Left renal cortex interstitium (tissue), 4 donors: ENCODE measurements around the gene PRR33. TPM values are rescaled to one million over a fixed set of nuclear protein-coding genes. Genes with fewer than 3 reads are reported as not detected.
"Not testable (repeated sequence)": the region's sequence is repeated elsewhere in the genome, so short reads cannot be mapped to it uniquely, and the experiment has no call there.

ENCODE experiments used
- DNase-seq, 4 donors: peaks; one replicate each; pipeline ENCODE4 v3.0.0-alpha.2; 2013; ENCODE audit warnings: low read depth in 4 of 4, low spot score in 2 of 4, missing footprints in 1 of 4
- polyA plus RNA-seq, 4 donors: library from polyadenylated mRNA; unstranded; fragments of 120-200 nt; gene quantifications; one replicate each; pipeline ENCODE4 v1.2.1, GENCODE V29; 2013; ENCODE audit not compliant: insufficient read length in 4 of 4

The PRR33 gene
- polyA plus RNA-seq, 4 donors = 0.04 to 0.27 (median 0.19) TPM

- DNase-seq = no peak
Measured at GRCh38 chr11:1890856-1891830, 552 bp downstream of the PRR33 start.

DNA sequence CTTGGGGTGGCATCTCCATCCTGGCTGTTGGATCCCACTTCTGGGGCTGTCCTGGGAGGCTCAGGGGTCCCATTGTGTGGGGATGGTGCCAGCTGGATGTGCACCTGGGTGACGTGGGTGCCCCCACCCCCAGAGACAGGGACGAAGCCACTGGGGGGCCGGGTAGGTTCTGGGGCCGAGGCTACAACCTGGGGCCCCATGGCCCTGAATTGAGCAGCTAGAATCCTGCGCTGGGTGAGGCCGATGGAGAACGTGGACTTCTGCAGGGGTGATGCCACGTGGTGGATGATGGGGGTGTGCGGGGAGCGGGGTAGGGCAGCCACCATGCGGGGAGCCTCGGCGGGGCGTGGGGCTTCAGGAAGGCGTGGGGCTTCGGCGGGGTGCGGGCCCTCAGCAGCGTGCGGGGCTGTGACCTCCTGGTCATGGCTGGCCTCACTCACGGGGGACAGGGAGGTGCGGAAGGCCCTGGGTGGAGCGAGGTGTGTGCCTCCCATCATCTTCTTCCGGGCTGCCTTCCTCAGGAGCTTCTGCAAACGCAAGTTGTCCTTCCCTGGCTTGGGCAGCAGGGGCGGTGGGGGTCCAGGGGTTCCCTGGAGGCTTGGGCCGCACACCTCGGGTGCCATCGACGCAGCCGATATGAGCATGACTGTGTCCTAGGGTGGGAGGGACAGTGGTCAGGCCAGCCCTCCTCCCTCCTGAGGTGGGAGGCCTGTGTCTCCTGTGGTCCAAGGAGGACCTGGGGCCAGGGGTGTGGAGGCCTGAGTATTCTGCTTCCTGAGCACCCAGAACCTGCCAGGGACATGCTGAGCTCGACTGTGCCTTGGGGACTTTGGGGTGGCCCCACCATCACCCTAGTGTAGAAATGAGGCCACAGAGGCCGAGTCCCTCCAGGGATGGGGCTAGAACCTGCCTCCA lies 1.5 kb downstream of the PRR33 start:
- no peak for DNase-seq

- no peak for DNase-seq
Measured at GRCh38 chr11:1889224-1889930, 2.3 kb downstream of the PRR33 start.

GRCh38 chr11:1888811-1889210 lies 2.9 kb downstream of the PRR33 start:
- no peak for DNase-seq

DNA sequence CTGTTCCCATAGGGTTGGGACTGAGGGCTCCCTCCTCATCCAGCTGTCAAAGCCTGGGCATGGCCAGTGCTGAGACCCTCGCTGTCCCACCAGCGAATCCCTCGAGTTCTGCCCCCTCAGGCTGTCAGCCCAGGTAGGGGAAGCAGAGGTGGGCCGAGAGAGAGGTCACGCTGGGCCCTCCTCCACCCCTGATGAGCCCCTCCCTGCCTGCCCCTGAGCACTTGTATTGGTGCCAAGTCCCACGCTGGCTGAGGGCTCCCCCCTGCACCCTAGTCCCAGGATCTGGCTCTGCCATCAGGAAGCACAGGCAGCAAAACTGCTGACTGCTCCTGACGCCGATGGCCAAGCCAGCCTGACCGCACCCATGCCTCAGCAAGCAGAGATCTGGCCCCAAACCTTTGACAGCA lies 3.3 kb downstream of the PRR33 start:
- no peak for DNase-seq

DNA sequence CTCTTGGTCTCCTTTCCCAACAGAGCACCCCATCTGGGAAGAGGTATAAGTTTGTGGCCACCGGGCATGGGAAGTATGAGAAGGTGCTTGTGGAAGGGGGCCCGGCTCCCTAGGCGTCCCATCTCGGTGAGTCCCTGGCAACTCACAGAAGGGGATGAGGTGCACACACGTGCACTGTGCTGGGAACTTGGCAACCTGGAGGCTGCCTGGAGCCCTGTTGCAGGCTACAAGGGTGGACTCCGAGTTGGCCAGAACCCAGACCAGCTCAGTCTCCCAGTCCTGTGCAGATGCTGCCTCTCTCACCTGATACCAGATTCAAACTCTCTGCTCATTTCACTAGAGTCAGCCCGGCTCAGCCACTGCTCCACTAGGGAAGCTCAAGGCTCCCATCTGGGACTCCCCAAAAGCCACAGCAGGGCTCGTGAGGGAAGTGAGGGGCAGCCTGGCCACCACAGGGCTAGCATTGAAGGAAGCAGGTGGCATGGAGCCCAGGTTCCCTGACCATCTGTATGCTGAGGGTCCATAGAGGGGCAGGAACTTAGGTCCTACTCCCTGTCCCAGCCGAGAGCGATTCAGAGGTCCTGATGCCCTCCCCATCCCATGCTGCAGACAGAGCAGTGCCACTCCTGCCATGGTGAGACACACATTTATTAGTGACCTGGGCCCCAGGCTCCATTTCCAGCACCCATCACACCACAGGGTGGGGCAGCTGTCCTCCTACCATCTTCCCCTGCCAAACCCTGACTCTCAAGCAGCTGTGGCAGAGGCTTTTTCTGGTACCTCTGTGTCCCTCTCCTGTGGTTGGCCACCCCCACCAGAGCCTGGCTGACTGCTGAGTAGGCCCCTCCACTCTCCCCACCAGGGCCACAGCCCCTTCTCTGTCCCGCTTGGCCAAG lies 4.0 kb downstream of the PRR33 start:
- no peak for DNase-seq

DNA sequence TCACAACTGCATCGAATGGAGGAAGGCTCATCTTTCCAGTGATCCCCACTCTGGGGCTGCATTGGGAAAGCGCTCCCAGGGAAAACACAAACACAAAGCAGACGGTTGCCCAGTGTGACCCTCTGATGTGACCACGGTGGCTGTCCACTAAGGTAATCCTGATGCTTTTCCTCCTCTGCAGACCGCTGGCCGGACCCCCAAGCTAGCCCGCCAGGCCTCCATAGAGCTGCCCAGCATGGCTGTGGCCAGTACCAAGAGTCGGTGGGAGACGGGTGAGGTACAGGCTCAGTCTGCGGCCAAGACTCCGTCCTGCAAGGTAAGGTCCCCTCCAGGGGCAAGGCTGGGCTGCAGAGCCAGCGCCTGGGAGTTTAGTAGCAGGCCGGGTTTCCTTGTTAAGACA lies 5.1 kb downstream of the PRR33 start:
- DNase-seq = not testable (repeated sequence)

GRCh38 chr11:1884303-1884700 lies 7.4 kb downstream of the PRR33 start:
- DNase-seq = no peak

DNA sequence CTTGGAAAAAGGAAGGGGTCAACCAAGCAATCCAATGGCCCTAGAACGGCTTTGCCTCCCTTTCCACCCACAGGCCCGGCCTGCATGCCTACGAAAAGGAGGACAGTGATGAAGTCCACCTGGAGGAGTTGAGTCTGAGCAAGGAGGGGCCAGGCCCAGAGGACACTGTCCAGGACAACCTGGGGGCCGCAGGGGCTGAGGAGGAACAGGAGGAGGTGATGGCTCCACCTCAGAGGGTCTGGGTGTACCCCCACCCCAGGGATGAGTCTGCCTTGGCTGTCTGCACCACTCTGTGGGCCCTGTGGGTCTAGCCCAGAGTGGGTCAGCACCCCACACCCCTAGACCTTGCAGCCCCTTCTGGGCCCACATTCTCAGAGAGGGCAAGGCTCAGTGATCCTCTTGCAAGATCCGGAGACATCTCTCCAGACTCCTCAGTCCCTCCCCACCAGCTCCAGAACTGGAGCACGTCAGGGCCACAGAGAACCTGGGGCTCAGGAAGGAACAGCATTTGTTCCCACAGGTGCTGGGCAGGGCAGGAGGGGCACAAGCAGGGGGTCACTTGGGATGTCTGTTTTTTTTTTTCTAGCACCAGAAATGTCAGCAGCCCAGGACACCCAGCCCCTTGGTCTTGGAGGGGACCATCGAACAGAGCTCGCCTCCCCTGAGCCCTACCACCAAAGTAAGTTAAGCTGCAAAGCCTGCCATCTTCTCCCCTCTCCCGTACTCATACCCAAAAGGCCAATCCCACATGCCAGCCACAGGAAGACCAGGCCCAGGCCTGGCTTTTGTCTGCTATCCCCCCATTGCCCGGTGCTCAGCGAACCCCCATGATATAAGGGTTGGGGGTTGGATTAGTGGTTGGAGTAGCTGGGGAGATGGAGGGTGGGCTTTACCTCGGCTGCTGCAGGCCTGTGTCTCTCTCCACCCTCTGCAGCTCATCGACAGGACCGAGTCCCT lies 8.1 kb downstream of the PRR33 start:
- no peak for DNase-seq

DNA sequence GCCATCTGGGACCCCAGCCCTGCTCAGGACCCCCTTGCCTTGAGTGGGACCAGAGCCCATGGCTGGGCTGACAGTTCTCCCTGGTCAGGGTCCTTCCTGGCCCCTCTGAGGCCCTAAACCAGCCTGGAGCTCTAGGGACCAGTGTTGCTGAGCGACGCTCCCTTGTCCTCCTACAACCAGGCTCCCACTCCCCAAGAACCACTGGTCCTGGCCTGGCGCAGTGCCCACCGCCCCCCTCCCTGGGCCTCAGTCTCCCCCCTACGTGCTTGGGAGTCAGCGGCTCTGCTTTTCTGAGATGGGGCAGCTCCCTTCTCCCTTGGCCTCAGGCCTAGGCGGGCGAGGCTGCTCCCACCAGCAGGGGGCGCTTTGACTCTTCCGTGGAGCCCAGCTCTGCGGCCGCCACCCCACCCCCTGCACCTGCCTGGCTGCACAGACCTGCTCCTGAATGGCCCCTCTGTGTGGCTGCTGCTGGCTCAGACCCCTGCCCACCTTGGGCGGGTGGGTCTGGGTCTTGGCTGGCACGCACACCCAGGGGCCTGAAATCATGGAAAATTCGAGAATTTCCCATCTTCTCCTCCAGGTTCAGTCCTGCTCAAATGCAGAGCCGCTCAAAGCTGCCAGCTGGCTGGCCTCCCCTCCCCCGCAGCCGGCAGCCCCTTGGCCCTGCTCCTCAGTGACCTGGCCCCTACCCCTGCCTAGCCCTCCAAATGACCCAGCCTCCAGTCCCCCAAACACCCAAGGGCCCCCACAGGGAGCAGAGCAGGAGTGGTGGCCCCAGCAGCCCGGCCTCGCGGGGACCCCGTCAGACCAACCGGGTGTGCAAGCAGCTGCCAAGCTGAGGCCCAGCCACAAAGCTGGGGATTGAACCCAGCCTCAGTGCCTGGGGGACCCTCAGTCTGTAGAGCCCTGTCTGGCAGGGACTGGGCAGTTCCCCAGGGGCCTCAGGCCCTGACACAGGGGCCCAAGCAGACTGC lies 9.1 kb downstream of the PRR33 start:
- DNase-seq = peak in 1 of 4 donors; percentile 77

DNA sequence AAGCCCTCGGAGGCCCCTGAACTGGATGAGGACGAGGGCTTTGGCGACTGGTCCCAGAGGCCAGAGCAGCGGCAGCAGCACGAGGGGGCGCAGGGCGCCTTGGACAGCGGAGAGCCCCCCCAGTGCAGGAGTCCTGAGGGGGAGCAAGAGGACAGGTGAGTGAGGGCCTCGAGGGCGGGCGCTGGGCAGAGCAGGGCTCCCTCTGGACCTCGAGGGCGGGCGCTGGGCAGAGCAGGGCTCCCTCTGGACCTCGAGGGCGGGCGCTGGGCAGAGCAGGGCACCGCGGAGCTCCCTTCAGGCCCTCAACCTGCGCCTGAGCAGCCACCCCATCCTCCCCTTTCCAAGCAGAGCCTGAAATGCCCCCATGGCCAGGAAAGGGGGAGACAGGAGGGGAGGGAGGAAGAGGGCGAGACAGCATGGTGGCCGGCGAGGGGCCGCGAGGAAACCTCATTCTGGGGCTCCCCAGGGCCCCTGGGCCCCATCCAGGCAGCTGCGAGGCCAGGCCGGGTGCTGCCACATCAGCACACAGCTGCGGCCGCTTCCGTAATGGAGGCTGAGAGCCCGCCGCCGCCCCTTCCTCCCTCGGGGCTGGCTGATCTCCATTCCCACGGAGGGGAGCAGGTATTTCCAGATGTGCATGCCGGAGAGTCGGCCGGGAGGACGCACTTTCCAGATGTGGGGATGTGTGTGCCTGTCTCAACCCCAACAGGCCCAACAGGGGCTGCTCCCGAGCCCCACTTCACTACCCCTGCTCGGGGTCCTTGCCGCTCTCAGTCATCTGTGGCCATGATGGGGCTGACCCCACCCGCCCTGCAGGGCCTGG lies 10.0 kb downstream of the PRR33 start:
- DNase-seq = no peak

- DNase-seq = no peak
Measured at GRCh38 chr11:1880746-1881441, 10.8 kb downstream of the PRR33 start.

- DNase-seq = no peak
Measured at GRCh38 chr11:1879941-1880720, 11.6 kb downstream of the PRR33 start.

DNA sequence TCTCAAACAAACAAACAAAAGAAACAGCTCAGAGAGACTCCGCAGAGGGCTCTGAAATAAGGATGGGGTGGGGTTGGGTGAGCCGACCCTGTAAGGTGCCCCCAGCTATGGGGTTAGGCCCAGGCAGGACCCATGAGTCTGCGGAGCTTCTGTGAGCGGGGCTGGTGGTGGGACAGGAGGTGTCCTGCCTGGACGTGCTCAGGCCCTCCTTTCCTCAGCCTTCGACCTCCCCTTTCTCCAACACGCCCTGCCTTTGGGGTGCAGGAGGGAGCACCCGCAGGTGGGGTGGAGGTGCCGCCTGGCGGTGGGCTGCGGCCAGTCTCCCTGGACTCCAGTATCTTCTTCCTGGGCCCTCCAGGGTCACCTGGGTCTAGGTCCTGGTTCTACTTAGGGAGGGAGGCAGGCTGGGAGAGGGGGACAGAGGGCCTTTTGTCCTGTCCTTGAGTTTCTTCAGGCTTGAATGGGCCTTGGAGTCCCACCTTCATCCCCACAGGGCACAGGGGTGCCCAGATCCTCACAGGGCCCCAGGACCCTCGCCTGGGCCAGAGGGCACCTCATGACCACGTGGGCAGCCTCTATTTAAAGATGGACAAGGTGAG lies 12.3 kb downstream of the PRR33 start:
- DNase-seq = no peak
